ENCODE data around the gene CCR4.
"Not testable (repeated sequence)": the region's sequence is repeated elsewhere in the genome, so short reads cannot be mapped to it uniquely, and the experiment has no call there.

- TF ChIP-seq POLR2A, CTCF (IDR thresholded peaks at IDR 0.05): not testable (repeated sequence)
These were observed 14.3 kb downstream of the CCR4 start for GRCh38 chr3:32965617-32966213.

All from thyroid gland (tissue), 4 donors.